Fibroblast of skin of right biceps (primary cell): Measurements from ENCODE around the gene RGS12.
A peak's percentile ranks its signal among the peaks of the same experiment; 100 is the strongest.

Source experiments
- DNase-seq: peaks from one replicate; pipeline ENCODE4 v3.0.0-alpha.2; 2013

Gene RGS12

DNA sequence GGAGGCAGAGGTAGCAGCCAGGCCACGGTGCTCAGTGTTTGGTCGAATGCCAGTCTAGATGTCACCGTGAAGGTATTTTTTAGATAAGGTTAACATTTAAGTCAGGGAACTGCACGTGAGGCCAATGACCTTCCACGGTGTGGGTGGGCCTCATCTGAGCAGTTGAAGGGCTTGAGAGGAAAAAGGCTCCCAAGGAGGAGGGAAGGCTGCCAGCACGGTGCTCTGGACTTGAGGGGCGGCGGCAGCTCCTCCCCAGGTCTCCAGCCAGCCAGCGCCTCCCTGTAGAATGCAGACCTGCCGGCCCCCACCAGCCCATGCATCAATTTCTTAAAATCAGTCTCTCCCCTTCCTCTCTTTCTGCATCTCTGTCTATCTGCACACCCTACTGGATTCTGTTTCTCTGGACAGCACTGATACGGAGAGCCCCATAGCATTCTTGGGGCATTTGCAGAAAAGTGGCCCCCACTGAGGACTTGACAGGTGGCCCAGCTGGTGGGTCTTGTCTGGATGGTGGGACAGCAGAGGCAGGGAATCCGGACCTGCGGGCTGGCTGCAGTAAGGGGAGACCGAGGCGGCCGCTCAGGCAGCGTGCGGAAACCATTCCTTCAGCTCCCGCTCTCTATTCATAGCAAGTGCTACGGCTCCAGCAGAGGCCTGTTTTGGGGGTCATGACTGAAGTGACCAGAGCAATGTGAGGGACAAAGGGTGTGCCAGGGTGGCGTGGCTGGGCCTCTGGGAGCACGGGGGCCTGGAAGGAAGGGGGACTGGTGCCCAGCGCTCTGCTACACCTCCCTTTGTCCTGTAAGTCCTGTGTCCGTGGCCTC is 7.9 kb upstream of the RGS12 start:
- no peak for DNase-seq

DNA sequence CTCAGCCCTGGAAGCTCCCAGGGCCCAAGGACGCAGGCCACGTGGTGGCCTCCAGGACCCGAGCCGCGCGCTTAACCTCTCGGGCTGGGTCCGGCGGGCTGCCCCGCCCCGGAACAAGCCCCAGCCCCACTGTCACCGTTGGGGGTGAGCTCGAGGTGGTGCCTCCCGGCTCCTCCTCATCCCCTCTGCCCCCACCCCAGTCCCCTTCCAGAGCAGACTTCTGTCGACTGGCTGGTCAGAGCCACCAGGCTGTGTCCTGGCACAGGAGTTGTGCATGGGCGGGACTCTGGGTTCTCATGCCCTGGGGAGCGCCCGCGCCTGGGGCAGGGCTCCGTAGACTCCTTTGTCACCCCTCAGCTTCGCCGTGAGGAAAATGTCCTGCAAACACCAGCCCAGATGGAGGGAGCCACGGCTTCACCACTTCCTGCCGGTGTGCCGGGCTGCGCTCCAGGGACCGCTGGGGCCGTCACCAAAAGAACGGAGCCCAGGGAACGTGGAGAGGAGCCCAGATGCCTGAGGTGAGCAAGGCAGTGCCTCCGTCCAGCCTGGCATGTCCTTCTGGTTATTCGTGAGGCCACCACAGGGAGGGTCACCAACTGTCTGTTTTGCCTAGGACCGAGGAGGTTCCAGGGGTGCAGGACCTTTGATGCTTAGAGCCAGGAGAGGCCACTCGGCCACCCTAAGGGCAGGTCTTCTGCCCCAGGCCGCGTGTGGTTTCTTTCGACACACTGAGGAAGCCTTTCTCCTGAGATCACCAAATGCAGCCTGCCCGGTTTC is 7.1 kb upstream of the RGS12 start:
- peak; percentile 35 for DNase-seq

- DNase-seq: no peak
Measured at GRCh38 chr4:3286335-3287175, 6.3 kb upstream of the RGS12 start.

DNA sequence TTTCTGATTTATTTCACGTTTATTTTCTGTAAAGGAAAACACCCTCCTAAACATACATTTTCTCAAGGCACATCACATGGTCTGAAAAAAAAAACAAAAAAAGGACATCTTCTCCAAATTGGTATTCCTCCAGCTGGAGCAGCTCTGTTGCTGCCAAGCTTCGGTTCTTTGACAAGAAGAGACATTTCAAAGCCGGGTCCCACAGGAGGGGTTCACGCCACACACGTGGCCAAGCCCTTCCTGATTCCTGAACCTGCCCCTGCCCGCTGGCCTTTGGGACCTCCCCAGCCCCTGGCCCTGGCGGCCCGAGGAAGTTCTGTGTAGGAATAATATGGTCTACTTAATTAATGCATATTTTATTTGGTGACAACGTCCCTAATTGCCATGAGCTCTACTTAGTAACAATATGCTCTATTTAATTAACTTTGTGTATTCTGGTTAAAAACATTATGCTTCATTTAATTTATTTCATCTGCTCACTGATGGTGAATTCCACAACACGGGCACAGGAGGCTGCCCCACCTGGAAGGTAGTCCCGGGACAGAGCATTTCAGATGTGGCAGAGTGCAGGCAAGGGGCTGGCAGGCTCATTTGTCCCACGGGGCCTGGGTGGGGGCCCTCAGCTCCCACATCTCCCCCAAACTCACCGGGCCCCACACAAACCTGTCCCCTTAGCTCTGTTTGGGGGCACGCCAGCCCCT is 5.4 kb upstream of the RGS12 start:
- DNase-seq: no peak

DNA sequence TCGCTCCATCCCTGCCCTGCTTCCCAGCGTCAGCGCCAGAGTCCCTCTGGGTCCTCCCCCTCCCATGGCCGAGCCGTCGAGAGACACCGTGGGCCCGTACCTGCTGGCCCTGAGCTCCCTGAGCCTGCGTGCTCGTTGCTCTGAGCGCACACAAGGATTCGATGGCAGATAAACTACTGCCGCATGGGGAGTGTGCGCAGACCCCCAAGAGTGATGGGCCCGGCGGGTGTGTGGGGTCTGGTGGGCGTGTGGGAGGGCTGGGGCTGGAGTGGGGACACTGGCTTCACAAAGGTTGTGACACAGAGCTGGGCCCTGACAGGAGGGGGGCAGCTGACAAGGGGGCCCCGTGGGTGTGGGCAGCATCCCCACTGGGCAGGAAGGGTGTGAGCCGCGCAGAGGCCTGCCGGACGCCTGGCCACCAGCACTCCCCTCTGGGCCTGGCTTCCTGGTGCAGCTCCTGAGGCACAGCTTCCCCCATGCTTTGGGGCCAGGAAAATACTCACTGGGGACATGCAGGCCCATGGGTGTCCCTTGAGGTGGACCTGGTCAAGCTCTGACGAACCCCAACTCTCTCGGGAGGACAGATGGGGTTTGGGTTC is 4.8 kb upstream of the RGS12 start:
- DNase-seq: no peak

DNA sequence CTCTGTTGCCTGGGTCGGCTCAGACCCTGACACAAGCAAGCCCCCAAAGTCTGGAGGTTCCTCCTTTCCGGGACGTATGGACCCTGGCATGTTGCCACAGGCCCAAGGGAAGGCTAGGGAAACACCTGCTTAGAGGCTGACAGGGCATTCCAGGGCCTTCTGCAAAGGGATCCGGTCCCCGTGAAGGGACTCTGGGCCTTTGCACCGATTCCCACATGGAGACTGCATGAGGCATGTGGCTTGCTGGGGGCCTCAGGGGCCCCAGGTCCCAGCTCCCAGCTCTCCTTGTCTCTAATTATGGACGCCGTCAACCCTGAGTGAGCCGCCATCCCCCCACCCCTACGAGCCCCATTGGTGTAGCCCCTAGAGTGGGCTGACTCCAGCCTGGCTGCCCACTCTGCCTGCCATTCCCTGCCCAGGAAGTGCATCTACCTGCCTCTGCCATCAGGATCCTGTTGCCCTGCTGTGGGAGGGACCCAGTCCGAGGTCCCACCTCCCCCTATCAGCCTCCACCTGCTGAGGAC is 4.2 kb upstream of the RGS12 start:
- no peak for DNase-seq

DNA sequence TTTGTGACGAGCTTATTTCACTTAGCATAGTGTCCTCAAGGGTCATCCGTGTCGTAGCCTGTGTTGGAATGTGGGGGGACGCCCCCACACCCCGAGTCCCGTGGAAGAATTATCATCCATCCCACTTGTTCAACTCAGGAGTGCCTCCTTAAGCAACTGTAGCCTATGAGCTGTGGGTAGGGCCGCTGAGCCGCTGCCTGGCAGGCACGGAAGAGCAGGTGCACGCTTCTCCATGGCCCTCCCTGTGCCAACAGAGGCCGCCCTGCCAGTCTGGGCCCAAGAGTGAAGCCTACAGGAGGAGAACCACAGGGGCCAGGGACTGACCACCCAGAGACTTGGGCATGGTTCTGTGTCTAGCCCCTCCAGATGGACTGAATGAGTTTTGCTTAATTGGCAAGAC is 2.3 kb upstream of the RGS12 start:
- DNase-seq: no peak

GRCh38 chr4:3290889-3291321 is 1.9 kb upstream of the RGS12 start:
- DNase-seq: no peak

DNA sequence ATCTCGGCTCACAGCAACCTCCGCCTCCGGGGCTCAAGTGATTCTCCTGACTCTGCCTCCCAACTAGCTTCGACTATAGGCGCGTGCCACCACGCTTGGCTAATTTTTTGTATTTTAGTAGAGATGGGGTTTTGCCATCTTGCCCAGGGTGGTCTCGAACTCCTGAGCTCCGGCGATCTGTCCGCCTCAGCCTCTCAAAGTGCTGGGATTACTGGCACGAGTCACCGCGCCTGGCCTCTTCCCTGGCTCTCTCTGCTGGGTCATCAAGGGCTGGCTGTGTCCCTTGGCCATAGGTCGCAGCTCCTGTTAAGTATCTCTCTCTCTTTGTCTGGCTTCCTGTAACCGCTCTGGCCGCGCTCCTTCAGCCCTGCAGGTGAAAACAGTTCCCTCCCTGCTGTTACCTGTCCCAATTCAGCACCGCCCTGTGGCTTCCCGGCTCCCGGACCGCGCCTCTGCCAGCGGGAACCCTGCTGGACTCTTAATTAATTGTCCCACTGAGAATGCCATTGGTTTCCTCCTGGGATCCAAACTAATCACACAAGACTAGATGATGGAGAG is 1.3 kb upstream of the RGS12 start:
- DNase-seq: no peak

GRCh38 chr4:3291969-3292570 is 751 bp upstream of the RGS12 start:
- peak; percentile 25 for DNase-seq

GRCh38 chr4:3293401-3294391 is 875 bp downstream of the RGS12 start:
- DNase-seq: no peak

GRCh38 chr4:3294401-3295241 is 1.8 kb downstream of the RGS12 start:
- DNase-seq: no peak

DNA sequence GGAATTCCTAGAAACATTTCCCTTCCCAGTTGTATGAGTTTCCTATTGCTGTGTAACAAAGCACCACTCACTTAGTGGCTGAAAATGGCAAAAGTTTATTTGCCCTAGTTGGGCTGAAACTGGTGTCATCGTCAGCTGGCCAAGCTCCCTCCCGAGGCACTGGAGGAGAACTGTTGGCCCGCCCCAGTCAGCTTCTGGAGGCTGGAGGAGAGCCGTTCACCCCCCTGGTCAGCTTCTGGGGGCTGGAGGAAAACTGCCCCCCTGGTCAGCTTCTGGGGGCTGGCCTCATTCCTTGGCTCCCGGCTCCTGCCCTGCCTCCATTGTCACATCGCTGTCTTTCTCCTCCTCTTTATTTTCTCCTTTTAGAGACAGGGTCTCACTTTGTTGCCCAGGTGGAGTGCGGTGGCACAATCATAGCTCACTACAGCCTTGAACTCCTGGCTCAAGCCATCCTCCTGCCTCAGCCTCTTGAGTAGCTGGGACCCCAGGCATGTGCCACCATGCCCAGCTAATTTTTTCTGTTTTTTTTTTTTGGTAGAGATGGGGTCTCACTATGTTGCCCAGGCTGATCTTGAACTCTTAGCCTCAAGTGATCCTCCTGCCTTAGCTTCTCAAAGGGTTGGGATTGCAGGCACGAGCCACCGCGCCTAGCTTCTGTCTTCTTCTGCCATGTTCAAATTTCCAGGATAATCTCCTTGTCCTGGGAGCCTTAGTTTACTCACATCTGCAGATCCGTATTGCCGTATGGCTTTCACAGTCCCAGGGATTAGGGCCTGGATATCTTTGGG is 3.2 kb downstream of the RGS12 start:
- DNase-seq: no peak

- no peak for DNase-seq
Measured at GRCh38 chr4:3296651-3297050, 3.8 kb downstream of the RGS12 start.

- no peak for DNase-seq
Measured at GRCh38 chr4:3297066-3297859, 4.4 kb downstream of the RGS12 start.

- DNase-seq: no peak
Measured at GRCh38 chr4:3299122-3299975, 6.5 kb downstream of the RGS12 start.
